ENCODE results near the gene DNAJC1.

DNA sequence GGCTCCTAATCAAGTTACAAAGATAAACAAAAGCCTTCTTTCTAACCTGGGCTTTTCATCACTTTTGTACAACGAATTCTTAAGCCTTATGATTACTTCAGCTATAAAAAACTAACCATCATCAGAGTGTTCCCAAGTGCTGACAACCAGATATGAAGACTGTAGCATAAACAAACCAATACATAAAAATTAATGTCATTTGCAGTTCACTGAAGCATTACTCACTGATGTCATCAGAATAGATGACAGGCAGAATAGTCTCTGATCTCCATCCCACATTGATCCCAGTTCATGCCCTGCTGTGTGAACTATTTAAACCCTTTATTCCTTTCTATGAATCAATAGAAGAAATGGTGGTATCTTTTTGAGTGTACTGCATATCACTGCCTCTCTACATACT lies 84.4 kb downstream of the DNAJC1 start:
- TF ChIP-seq CTCF (IDR thresholded peaks at IDR 0.05) (no peak), POLR2AphosphoS5 (IDR thresholded peaks at IDR 0.05; ENCODE audit: low read depth, low read length) (no peak), SIN3A (IDR thresholded peaks at IDR 0.05; ENCODE audit: borderline replicate concordance, insufficient read depth, low read depth, low read length) (no peak)
- TF ChIP-seq, protein P1, sequence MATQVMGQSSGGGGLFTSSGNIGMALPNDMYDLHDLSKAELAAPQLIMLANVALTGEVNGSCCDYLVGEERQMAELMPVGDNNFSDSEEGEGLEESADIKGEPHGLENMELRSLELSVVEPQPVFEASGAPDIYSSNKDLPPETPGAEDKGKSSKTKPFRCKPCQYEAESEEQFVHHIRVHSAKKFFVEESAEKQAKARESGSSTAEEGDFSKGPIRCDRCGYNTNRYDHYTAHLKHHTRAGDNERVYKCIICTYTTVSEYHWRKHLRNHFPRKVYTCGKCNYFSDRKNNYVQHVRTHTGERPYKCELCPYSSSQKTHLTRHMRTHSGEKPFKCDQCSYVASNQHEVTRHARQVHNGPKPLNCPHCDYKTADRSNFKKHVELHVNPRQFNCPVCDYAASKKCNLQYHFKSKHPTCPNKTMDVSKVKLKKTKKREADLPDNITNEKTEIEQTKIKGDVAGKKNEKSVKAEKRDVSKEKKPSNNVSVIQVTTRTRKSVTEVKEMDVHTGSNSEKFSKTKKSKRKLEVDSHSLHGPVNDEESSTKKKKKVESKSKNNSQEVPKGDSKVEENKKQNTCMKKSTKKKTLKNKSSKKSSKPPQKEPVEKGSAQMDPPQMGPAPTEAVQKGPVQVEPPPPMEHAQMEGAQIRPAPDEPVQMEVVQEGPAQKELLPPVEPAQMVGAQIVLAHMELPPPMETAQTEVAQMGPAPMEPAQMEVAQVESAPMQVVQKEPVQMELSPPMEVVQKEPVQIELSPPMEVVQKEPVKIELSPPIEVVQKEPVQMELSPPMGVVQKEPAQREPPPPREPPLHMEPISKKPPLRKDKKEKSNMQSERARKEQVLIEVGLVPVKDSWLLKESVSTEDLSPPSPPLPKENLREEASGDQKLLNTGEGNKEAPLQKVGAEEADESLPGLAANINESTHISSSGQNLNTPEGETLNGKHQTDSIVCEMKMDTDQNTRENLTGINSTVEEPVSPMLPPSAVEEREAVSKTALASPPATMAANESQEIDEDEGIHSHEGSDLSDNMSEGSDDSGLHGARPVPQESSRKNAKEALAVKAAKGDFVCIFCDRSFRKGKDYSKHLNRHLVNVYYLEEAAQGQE (IDR thresholded peaks at IDR 0.05; ENCODE audit: insufficient read depth in 1 of 2, low read depth in 2 of 2, low read length in 1 of 2) = no peak

Measured in Panc1 (cell line).